Measurements from ENCODE around the gene MACIR.
A peak's percentile ranks its signal among the peaks of the same experiment; 100 is the strongest.

The MACIR gene

GRCh38 chr5:103245761-103246160 lies 12.8 kb upstream of the MACIR start:
- no peak for DNase-seq (ENCODE audit: low read depth in 2 of 2)

GRCh38 chr5:103247118-103247517 lies 11.4 kb upstream of the MACIR start:
- no peak for DNase-seq (ENCODE audit: low read depth in 2 of 2)

GRCh38 chr5:103249068-103249467 lies 9.5 kb upstream of the MACIR start:
- DNase-seq (ENCODE audit: low read depth in 2 of 2) = no peak

GRCh38 chr5:103254921-103255320 lies 3.6 kb upstream of the MACIR start:
- no peak for DNase-seq (ENCODE audit: low read depth in 2 of 2)

GRCh38 chr5:103255691-103256090 lies 2.9 kb upstream of the MACIR start:
- DNase-seq (ENCODE audit: low read depth in 2 of 2) = no peak

GRCh38 chr5:103256178-103256577 lies 2.4 kb upstream of the MACIR start:
- DNase-seq (ENCODE audit: low read depth in 2 of 2) = no peak

GRCh38 chr5:103258957-103259704 lies 568 bp downstream of the MACIR start:
- peak; percentile 8 to 38 for DNase-seq (ENCODE audit: low read depth in 2 of 2)

GRCh38 chr5:103259705-103260355 lies 1.3 kb downstream of the MACIR start:
- DNase-seq (ENCODE audit: low read depth in 2 of 2) = no peak

GRCh38 chr5:103260951-103261350 lies 2.4 kb downstream of the MACIR start:
- DNase-seq (ENCODE audit: low read depth in 2 of 2) = no peak

GRCh38 chr5:103262422-103262871 lies 3.9 kb downstream of the MACIR start:
- no peak for DNase-seq (ENCODE audit: low read depth in 2 of 2)

- DNase-seq (ENCODE audit: low read depth in 2 of 2) = no peak
Observed at GRCh38 chr5:103263054-103263453, 4.5 kb downstream of the MACIR start.

- no peak for DNase-seq (ENCODE audit: low read depth in 2 of 2)
Observed at GRCh38 chr5:103264508-103264907, 5.9 kb downstream of the MACIR start.

- DNase-seq (ENCODE audit: low read depth in 2 of 2) = no peak
Observed at GRCh38 chr5:103270581-103270980, 12.0 kb downstream of the MACIR start.

GRCh38 chr5:103271570-103272289 lies 13.2 kb downstream of the MACIR start:
- no peak for DNase-seq (ENCODE audit: low read depth in 2 of 2)

- DNase-seq (ENCODE audit: low read depth in 2 of 2) = no peak
Observed at GRCh38 chr5:103272377-103272776, 13.8 kb downstream of the MACIR start.

GRCh38 chr5:103273952-103274351 lies 15.4 kb downstream of the MACIR start:
- no peak for DNase-seq (ENCODE audit: low read depth in 2 of 2)

GRCh38 chr5:103275851-103276250 lies 17.3 kb downstream of the MACIR start:
- DNase-seq (ENCODE audit: low read depth in 2 of 2) = no peak

GRCh38 chr5:103280967-103281366 lies 22.4 kb downstream of the MACIR start:
- DNase-seq (ENCODE audit: low read depth in 2 of 2) = no peak

GRCh38 chr5:103283120-103283519 lies 24.6 kb downstream of the MACIR start:
- DNase-seq (ENCODE audit: low read depth in 2 of 2) = no peak

- no peak for DNase-seq (ENCODE audit: low read depth in 2 of 2)
Observed at GRCh38 chr5:103283869-103284268, 25.3 kb downstream of the MACIR start.

- DNase-seq (ENCODE audit: low read depth in 2 of 2) = no peak
Observed at GRCh38 chr5:103286622-103287021, 28.1 kb downstream of the MACIR start.

GRCh38 chr5:103289024-103289423 lies 30.5 kb downstream of the MACIR start:
- DNase-seq (ENCODE audit: low read depth in 2 of 2) = no peak

GRCh38 chr5:103290846-103291245 lies 32.3 kb downstream of the MACIR start:
- no peak for DNase-seq (ENCODE audit: low read depth in 2 of 2)

Measured in stimulated activated CD8-positive, alpha-beta memory T cell treated with anti-CD3 and anti-CD28 coated beads, Interleukin-2, amount 100 ng/mL, for 1 hour (primary cell).